Lung (tissue), 12 donors: ENCODE measurements around the gene SERINC1. TPM values are rescaled to one million over a fixed set of nuclear protein-coding genes. Genes with fewer than 3 reads are reported as not detected.
"Not testable (repeated sequence)": the region's sequence is repeated elsewhere in the genome, so short reads cannot be mapped to it uniquely, and the experiment has no call there.

Source experiments
- ATAC-seq: fragments of 200-7000 bp; cut with Tn5 transposase; one replicate; pipeline ENCODE4 v1.9.1; 2020; ENCODE audit warnings: moderate number of reproducible peaks; ENCODE audit not compliant: insufficient read depth, low FRiP score
- DNase-seq, 3 donors: peaks; one replicate each; pipeline ENCODE4 v3.0.0-alpha.2; 2013 to 2017
- H3K27ac ChIP-seq, 2 donors: one replicate each; pipeline ENCODE4 v1.5.1; 2013; ENCODE audit warnings: mild to moderate bottlenecking in 2 of 2, moderate library complexity in 2 of 2, control low read depth in 1 of 2, inconsistent platforms in 1 of 2, low read depth in 1 of 2, low read length in 1 of 2
- H3K27me3 ChIP-seq, 3 donors: one replicate each; pipeline ENCODE4 v1.5.1; 2013; ENCODE audit warnings: low read length in 2 of 3; ENCODE audit not compliant: control insufficient read depth in 3 of 3, insufficient read depth in 3 of 3
- H3K36me3 ChIP-seq, 4 donors: one replicate each; pipeline ENCODE4 v1.5.1; 2013; ENCODE audit warnings: low read length in 4 of 4, mild to moderate bottlenecking in 1 of 4, moderate library complexity in 1 of 4; ENCODE audit not compliant: control insufficient read depth in 4 of 4, insufficient read depth in 4 of 4
- H3K4me1 ChIP-seq, 5 donors: one replicate each; pipeline ENCODE4 v1.5.1; 2013; ENCODE audit warnings: low read length in 5 of 5, mild to moderate bottlenecking in 2 of 5, moderate library complexity in 1 of 5; ENCODE audit not compliant: control insufficient read depth in 5 of 5, insufficient read depth in 5 of 5
- H3K4me3 ChIP-seq: one replicate; pipeline ENCODE4 v1.5.1; 2013; ENCODE audit warnings: mild to moderate bottlenecking, control low read depth, moderate library complexity
- H3K9ac ChIP-seq, 2 donors: one replicate each; pipeline ENCODE4 v1.5.1; 2013; ENCODE audit warnings: low read length in 2 of 2, control low read depth in 1 of 2; ENCODE audit not compliant: insufficient read depth in 1 of 2
- H3K9me3 ChIP-seq, 4 donors: one replicate each; pipeline ENCODE4 v1.5.1; 2013; ENCODE audit warnings: low read length in 3 of 4, mild to moderate bottlenecking in 1 of 4, moderate library complexity in 1 of 4; ENCODE audit not compliant: control insufficient read depth in 4 of 4, insufficient read depth in 3 of 4
- WGBS, 2 donors: extraction: QIAGEN DNeasy Blood & Tissue Kit; methylation state at CpG; one replicate each; pipeline ENCODE4 v1.1.7; 2013; 5-methylcytosine and 5-hydroxymethylcytosine counted together
- polyA plus RNA-seq, 2 donors: library from polyadenylated mRNA; stranded (reverse); fragments of 200-250 nt; gene quantifications; one replicate each; pipeline ENCODE4 v1.2.1, GENCODE V29; 2013
- total RNA-seq, 2 donors: library from RNA; depleted of rRNA in 1 of 2; stranded (reverse); fragments of >200 nt in 1 of 2; gene quantifications; one replicate each; pipeline ENCODE4 v1.2.1, GENCODE V29; 2014 to 2021
- TF ChIP-seq, protein P1 (sequence below): IDR thresholded peaks from 2 replicates; pipeline ENCODE4 v1.5.1; 2012; ENCODE audit warnings: mild to moderate bottlenecking; ENCODE audit errors: control extremely low read depth, extremely low read depth
- donor health status: control.
- donor health status: control.
- donor health status: Bipolar disorder and iron deficiency.
- donor health status: healthy.
- donor health status: DM: yes; HTN: yes; CAD: no.

Gene SERINC1
- total and polyA plus RNA-seq, 4 donors, result 50.1 to 226 (median 128) TPM

DNA sequence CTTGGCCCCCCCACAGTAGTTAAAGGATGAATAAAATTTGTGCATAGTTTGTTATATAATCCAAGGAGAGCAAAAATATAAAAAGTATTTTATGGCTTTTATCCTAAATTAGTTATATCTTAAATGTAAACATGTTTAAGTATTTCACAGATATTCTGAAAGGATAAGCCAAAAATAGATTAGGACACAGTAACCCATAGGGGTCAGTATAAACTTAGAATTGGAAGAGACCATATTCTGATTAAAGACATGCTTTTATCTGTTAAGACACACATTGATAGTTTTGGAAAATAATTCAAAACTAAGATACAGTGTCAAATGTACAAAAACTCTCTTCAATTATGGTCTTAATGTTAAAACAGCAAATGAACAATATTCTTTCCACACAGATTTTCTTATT lies 4.5 kb upstream of the SERINC1 start:
- Histone ChIP-seq H3K4me3 (no peak overlapping the region), H3K4me1 (peaks cover 0 to 7% (median 0%) of the 10 kb centered on the region in 5 donors), H3K27me3 (no peaks in the 10 kb centered on the region), H3K9ac (no peak overlapping the region), H3K9me3 (no peaks in the 10 kb centered on the region), H3K27ac (no peak overlapping the region), H3K36me3 (peaks cover 0 to 5% (median 0%) of the 10 kb centered on the region in 4 donors)
- peak in 2 of 3 donors; percentile 40 to 45 for DNase-seq
- ATAC-seq, result no peak
- TF ChIP-seq, protein P1, sequence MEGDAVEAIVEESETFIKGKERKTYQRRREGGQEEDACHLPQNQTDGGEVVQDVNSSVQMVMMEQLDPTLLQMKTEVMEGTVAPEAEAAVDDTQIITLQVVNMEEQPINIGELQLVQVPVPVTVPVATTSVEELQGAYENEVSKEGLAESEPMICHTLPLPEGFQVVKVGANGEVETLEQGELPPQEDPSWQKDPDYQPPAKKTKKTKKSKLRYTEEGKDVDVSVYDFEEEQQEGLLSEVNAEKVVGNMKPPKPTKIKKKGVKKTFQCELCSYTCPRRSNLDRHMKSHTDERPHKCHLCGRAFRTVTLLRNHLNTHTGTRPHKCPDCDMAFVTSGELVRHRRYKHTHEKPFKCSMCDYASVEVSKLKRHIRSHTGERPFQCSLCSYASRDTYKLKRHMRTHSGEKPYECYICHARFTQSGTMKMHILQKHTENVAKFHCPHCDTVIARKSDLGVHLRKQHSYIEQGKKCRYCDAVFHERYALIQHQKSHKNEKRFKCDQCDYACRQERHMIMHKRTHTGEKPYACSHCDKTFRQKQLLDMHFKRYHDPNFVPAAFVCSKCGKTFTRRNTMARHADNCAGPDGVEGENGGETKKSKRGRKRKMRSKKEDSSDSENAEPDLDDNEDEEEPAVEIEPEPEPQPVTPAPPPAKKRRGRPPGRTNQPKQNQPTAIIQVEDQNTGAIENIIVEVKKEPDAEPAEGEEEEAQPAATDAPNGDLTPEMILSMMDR, result peak; percentile 9

DNA sequence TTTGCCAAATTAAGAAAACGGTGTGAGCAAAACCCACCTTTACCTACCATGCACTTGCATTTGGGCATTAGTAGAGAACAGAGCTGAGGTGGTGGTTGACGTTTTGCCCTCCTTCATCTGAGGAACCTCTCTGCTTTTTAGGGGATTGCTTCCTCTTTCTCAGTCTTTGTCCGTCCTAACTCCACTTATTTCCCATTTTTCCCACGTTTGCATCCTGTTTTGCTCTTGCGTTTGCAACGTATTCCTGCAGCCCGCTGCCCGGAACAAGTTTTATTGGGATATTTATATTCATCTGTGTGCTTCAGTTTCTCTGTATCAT lies 374 bp upstream of the SERINC1 start:
- H3K27me3 ChIP-seq, result no peaks in the 10 kb centered on the region
- H3K9ac ChIP-seq, result peak overlapping the region; percentile 100
- peak overlapping the region; percentile 53 for H3K4me3 ChIP-seq
- H3K4me1 ChIP-seq, result peaks cover 0 to 16% (median 5%) of the 10 kb centered on the region in 5 donors
- peak overlapping the region; percentile 87 to 94 for H3K27ac ChIP-seq
- H3K9me3 ChIP-seq, result no peaks in the 10 kb centered on the region
- TF ChIP-seq, protein P1, result no peak
- H3K36me3 ChIP-seq, result peaks cover 0 to 6% (median 0%) of the 10 kb centered on the region in 4 donors
- 0 to 2% methylated on average over 8 of the region's 8 CpGs for WGBS, 2 donors
- peak; percentile 40 for ATAC-seq
- no peak for DNase-seq

DNA sequence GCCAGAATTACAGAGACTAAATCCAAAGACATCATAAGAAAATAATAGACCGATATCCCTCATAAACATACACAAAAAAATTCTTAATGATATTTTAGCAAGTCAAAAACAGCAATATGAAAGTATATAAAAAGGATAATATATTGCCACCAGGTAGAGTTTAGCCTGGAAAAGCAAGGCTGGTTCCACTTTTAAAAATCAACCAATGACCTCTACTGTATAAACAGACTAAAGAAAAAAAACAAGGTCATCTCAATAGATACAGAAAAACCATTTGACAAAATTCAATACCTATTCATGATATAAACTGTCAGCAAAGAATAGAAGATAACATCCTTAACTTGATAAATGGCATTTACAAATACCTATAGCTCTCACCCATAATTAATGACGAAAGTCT lies 9.7 kb downstream of the SERINC1 start:
- ATAC-seq (no peak), DNase-seq (no peak)
- peaks cover 4 to 18% (median 11%) of the 10 kb centered on the region in 5 donors for H3K4me1 ChIP-seq
- H3K9ac ChIP-seq, result no peak overlapping the region
- WGBS, 2 donors, result 91 to 92% methylated on average over 2 of the region's 2 CpGs
- H3K27me3 ChIP-seq, result no peaks in the 10 kb centered on the region
- H3K9me3 ChIP-seq, result no peaks in the 10 kb centered on the region
- H3K36me3 ChIP-seq, result peaks cover 6 to 18% (median 12%) of the 10 kb centered on the region in 4 donors
- no peak overlapping the region for H3K4me3 ChIP-seq
- no peak overlapping the region for H3K27ac ChIP-seq
- TF ChIP-seq, protein P1, result no peak

DNA sequence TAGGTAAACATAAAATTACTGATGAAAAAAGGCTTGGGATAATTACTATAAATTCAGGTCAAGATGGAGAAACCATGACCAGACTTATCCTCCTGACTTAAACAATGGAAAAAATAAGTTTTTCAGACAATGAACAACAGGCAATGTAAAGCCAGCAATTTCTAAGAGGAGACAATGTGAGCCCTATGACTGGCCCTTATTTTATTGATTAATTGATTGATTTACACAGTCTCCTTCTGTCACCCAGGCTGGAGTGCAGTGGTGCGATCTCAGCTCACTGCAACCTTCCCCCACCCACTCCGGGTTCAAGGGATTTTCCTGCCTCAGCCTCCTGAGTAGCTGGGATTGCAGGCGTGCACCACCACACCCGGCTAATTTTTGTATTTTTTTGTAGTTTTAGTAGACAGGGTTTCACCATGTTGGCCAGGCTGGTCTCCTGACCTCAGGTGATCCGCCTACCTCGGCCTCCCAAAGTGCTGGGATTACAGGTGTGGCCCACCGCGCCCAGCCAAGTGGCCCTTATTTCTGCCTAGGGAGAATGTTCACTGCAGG lies 11.7 kb downstream of the SERINC1 start:
- DNase-seq, ATAC-seq, H3K27me3 ChIP-seq, H3K9ac ChIP-seq, H3K4me3 ChIP-seq, H3K27ac ChIP-seq, H3K9me3 ChIP-seq: not testable (repeated sequence)
- peaks cover 2 to 13% (median 11%) of the 10 kb centered on the region in 5 donors for H3K4me1 ChIP-seq
- 96 to 100% methylated on average over 8 of the region's 8 CpGs for WGBS, 2 donors
- peaks cover 5 to 20% (median 14%) of the 10 kb centered on the region in 4 donors for H3K36me3 ChIP-seq
